Prostate gland (tissue), 2 donors: ENCODE measurements around the gene EREG. TPM values are rescaled to one million over a fixed set of nuclear protein-coding genes. Genes with fewer than 3 reads are reported as not detected.

Source experiments
- DNase-seq: peaks from one replicate; pipeline ENCODE4 v3.0.0-alpha.2; 2019; ENCODE audit warnings: low spot score
- H3K27ac ChIP-seq, 2 donors: fragments of 200-600 bp; sonication (generic); 2 replicates each; pipeline ENCODE4 v1.5.1; 2017 to 2019
- H3K27me3 ChIP-seq: fragments of 200-600 bp; sonication (generic); replicated peaks from 2 replicates; pipeline ENCODE4 v1.5.1; 2019; ENCODE audit not compliant: insufficient read depth
- H3K36me3 ChIP-seq, 2 donors: fragments of 200-600 bp; sonication (generic); 1 replicate in 1 of 2; 2 replicates in 1 of 2; pipeline versions ENCODE4 v1.5.1 to v1.8.1; 2017 to 2019
- H3K4me1 ChIP-seq: fragments of 200-600 bp; sonication (generic); replicated peaks from 2 replicates; pipeline ENCODE4 v1.5.1; 2019
- H3K4me3 ChIP-seq, 2 donors: fragments of 200-600 bp; sonication (generic); 2 replicates each; pipeline ENCODE4 v1.5.1; 2017 to 2019
- H3K9me3 ChIP-seq: fragments of 200-600 bp; sonication (generic); 2 replicates; pipeline ENCODE4 v1.5.1; 2017
- POLR2A ChIP-seq: fragments of 450-650 bp; IDR thresholded peaks from one replicate; pipeline ENCODE4 v1.6.1; 2016; ENCODE audit warnings: antibody characterized with exemption, mild to moderate bottlenecking
- POLR2AphosphoS5 ChIP-seq: sonication (generic); formaldehyde crosslinking; IDR thresholded peaks from one replicate; pipeline ENCODE4 v1.6.1; 2017; ENCODE audit warnings: antibody characterized with exemption
- WGBS: methylation state at CpG from one replicate; pipeline ENCODE4 v1.1.5; 2018; 5-methylcytosine and 5-hydroxymethylcytosine counted together
- intact Hi-C: fragments of 100-400 bp; cut with DNase I; formaldehyde crosslinking; loops from one replicate; pipeline ENCODE4 v1.14.2; 2022
- total RNA-seq, 2 donors: library from RNA; depleted of rRNA; stranded (reverse); fragments of >200 nt; gene quantifications; one replicate each; pipeline ENCODE4 v1.1.0, GENCODE V29; 2016
- TF ChIP-seq, protein P1 (sequence below), 4 experiments: fragments of 200-600 bp in 2 of 4; fragments of 450-650 bp in 2 of 4; sonication (generic) in 2 of 4; IDR thresholded peaks; 1 replicate in 3 of 4; 2 replicates in 1 of 4; pipeline ENCODE4 v1.5.1; 2016 to 2019; ENCODE audit warnings: antibody characterized with exemption in 4 of 4, mild to moderate bottlenecking in 2 of 4, moderate library complexity in 2 of 4

Gene EREG
- total RNA-seq, 2 donors from 2014 or later: 0.18 to 0.51 TPM

DNA sequence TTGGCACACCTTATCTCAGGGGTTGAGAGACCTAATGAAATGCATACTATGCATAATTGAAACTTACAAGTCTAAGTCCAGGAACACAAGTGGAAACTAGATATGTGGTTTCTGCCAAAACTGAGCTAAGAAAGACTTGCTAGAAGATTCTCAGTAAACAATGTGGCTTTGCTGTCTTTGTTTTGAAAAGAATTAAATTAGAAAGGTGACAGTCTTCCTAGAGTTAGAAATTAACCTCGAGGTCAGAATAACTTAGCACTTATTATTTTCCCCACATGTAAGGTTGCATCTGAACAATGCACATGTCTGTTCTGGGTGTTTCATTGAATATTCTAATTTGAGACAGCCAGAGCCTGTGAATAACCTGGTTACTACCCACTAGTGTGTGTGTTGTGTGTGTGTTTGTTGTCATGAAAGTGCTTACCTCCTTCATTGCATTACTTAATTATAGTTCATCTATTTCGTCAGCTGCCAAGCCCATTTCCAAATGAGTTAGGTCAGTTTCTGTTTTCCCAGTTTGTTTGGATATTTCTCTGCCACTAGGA is 1.5 kb downstream of the EREG start:
- no peak overlapping the region for H3K27ac ChIP-seq
- no peaks in the 10 kb centered on the region for H3K9me3 ChIP-seq
- H3K36me3 ChIP-seq: no peaks in the 10 kb centered on the region
- DNase-seq: no peak
- intact Hi-C loops: no loop called here
- 77% methylated on average over 2 of the region's 2 CpGs for WGBS
- no peak overlapping the region for H3K4me3 ChIP-seq
- H3K4me1 ChIP-seq: no peaks in the 10 kb centered on the region
- no peaks in the 10 kb centered on the region for H3K27me3 ChIP-seq
- TF ChIP-seq, protein P1, sequence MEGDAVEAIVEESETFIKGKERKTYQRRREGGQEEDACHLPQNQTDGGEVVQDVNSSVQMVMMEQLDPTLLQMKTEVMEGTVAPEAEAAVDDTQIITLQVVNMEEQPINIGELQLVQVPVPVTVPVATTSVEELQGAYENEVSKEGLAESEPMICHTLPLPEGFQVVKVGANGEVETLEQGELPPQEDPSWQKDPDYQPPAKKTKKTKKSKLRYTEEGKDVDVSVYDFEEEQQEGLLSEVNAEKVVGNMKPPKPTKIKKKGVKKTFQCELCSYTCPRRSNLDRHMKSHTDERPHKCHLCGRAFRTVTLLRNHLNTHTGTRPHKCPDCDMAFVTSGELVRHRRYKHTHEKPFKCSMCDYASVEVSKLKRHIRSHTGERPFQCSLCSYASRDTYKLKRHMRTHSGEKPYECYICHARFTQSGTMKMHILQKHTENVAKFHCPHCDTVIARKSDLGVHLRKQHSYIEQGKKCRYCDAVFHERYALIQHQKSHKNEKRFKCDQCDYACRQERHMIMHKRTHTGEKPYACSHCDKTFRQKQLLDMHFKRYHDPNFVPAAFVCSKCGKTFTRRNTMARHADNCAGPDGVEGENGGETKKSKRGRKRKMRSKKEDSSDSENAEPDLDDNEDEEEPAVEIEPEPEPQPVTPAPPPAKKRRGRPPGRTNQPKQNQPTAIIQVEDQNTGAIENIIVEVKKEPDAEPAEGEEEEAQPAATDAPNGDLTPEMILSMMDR (IDR thresholded peaks at IDR 0.05): no peak
- TF ChIP-seq POLR2A: no peak
- no peak for TF ChIP-seq POLR2AphosphoS5

DNA sequence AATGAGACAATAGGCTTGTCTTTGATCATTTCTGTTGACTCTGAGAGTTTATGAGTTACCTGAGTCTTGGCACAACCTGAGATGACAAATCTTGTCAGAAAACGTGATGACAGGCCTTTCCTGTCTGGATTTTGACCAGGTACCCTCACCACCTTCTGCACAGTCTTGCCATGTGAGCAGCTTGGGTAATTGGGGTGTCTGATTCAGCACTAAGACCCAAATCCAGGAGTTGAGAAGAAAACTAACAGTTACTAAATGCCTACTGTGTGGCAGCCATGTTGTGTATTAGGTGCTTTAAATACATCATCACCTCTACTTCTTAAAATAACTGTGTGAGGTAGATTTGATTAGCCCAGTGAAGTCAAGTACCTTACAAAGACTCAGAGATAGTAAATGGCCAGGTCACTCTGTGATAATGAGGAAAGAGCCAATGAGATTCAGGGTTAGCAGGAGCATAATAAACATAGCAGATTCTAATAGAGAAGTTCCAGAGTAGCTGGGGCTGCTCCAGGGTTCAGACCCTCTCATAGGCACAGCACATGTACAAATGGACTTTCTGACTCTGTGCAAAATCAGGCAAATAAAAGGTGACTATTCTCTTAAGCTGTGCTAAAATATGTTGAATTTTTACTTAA is 2.8 kb downstream of the EREG start:
- no peak overlapping the region for H3K27ac ChIP-seq
- TF ChIP-seq POLR2A: no peak
- TF ChIP-seq, protein P1 (IDR thresholded peaks at IDR 0.05): no peak
- TF ChIP-seq POLR2AphosphoS5: no peak
- no peaks in the 10 kb centered on the region for H3K4me1 ChIP-seq
- no peaks in the 10 kb centered on the region for H3K27me3 ChIP-seq
- intact Hi-C loops: no loop called here
- DNase-seq: no peak
- H3K36me3 ChIP-seq: no peaks in the 10 kb centered on the region
- WGBS: 29% methylated on average over 1 of the region's 1 CpG
- no peaks in the 10 kb centered on the region for H3K9me3 ChIP-seq
- no peak overlapping the region for H3K4me3 ChIP-seq

GRCh38 chr4:74368596-74368995 is 3.7 kb downstream of the EREG start:
- Histone ChIP-seq H3K27me3 (no peaks in the 10 kb centered on the region), H3K27ac (no peak overlapping the region), H3K4me3 (no peak overlapping the region), H3K4me1 (no peaks in the 10 kb centered on the region), H3K9me3 (no peaks in the 10 kb centered on the region), H3K36me3 (no peaks in the 10 kb centered on the region)
- WGBS: 51% methylated on average over 4 of the region's 4 CpGs
- intact Hi-C loops: no loop called here
- DNase-seq: no peak
- TF ChIP-seq, protein P1 (IDR thresholded peaks at IDR 0.05): no peak
- TF ChIP-seq POLR2A (no peak), POLR2AphosphoS5 (no peak)

DNA sequence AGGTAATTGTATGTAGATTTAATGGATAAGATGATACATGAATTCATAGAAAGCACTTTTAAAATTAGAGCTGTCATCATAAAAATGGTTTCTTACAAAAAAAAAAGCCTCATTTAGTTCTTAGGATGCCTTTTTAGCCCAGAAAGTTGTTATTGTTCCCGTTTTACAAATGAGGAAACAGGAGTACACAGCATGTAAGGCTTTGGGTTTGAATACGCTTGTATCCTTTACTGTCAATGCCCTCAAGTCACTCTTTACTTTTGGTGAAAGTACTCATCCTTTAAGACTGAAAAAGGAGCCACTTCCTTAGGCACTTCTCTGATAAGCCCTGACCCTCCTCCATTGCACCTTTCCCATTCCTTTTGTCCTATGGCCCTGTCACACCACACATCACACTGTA is 4.9 kb downstream of the EREG start:
- no peaks in the 10 kb centered on the region for H3K9me3 ChIP-seq
- no peaks in the 10 kb centered on the region for H3K27me3 ChIP-seq
- 80% methylated on average over 2 of the region's 2 CpGs for WGBS
- no peaks in the 10 kb centered on the region for H3K36me3 ChIP-seq
- H3K4me3 ChIP-seq: no peak overlapping the region
- TF ChIP-seq POLR2AphosphoS5 (no peak), POLR2A (no peak)
- intact Hi-C loops: no loop called here
- H3K4me1 ChIP-seq: no peaks in the 10 kb centered on the region
- no peak overlapping the region for H3K27ac ChIP-seq
- DNase-seq: no peak

- WGBS: 20% methylated on average over 1 of the region's 1 CpG
- intact Hi-C loops: no loop called here
- no peak for DNase-seq
- Histone ChIP-seq H3K36me3 (no peaks in the 10 kb centered on the region), H3K27me3 (no peaks in the 10 kb centered on the region), H3K27ac (no peak overlapping the region), H3K9me3 (no peaks in the 10 kb centered on the region), H3K4me1 (no peaks in the 10 kb centered on the region), H3K4me3 (no peak overlapping the region)
- TF ChIP-seq, protein P1 (IDR thresholded peaks at IDR 0.05): peak in 3 of 4 experiments; percentile 16 to 54 (median 32)
- no peak for TF ChIP-seq POLR2A
These were observed 6.0 kb downstream of the EREG start for GRCh38 chr4:74370912-74371311.
